Measurements from ENCODE around the gene DNAH3.
"Not testable (repeated sequence)": the region's sequence is repeated elsewhere in the genome, so short reads cannot be mapped to it uniquely, and the experiment has no call there.

Gene DNAH3

GRCh38 chr16:21179983-21180365 lies 29.3 kb upstream of the DNAH3 start:
- TF ChIP-seq, protein P1, sequence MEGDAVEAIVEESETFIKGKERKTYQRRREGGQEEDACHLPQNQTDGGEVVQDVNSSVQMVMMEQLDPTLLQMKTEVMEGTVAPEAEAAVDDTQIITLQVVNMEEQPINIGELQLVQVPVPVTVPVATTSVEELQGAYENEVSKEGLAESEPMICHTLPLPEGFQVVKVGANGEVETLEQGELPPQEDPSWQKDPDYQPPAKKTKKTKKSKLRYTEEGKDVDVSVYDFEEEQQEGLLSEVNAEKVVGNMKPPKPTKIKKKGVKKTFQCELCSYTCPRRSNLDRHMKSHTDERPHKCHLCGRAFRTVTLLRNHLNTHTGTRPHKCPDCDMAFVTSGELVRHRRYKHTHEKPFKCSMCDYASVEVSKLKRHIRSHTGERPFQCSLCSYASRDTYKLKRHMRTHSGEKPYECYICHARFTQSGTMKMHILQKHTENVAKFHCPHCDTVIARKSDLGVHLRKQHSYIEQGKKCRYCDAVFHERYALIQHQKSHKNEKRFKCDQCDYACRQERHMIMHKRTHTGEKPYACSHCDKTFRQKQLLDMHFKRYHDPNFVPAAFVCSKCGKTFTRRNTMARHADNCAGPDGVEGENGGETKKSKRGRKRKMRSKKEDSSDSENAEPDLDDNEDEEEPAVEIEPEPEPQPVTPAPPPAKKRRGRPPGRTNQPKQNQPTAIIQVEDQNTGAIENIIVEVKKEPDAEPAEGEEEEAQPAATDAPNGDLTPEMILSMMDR (IDR thresholded peaks at IDR 0.05; ENCODE audit: low read depth, low read length): no peak

DNA sequence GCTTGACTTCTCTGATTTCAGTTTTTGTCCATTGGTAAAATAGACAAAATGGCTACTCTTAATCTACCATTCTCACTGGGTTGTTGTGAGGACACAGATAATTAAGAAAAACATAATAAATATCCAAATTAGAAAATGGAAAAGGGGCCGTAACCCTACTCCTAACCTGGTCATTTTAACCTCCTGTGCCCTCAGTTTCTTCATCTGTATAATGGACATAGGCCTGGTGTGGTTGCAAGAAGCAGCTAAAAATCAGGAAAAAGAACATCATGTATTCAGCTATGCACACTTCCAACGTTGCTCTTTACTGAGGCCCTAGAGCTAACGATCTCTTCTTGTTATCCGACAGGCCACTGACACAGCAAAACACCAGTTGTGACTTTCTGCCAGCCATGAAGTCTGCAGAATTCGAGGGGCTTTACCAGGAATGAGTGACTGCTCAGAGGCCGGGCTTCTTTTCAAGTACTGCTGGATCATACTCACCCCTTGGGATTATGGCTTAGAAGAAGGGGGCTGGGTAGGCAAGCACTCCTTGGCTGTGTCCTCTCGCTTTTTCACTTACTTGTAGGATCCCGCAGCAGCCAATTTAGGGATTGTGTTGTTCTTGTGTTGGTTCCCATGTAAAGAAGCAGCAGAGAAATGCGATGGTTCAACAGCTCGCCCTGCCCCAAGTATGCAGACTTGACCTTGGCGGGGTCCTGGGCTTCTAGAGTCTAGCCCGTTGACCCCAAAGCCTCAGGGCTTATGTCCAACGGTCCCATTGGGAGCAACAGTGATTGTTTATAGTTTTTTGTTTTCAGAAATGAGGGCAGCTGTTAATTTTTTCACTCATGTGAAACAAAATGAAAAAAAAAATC lies 28.7 kb upstream of the DNAH3 start:
- TF ChIP-seq, protein P1 (IDR thresholded peaks at IDR 0.05; ENCODE audit: low read depth, low read length): no peak
- H3K4me3 ChIP-seq (ENCODE audit: low read depth, low read length): no peak overlapping the region

More at GRCh38 chr16:21179983-21180365, 29.3 kb upstream of the DNAH3 start:
- H3K4me3 ChIP-seq (ENCODE audit: low read depth, low read length): no peak overlapping the region

GRCh38 chr16:21175397-21175796 lies 24.8 kb upstream of the DNAH3 start:
- TF ChIP-seq, protein P1 (IDR thresholded peaks at IDR 0.05; ENCODE audit: low read depth, low read length): no peak
- H3K4me3 ChIP-seq (ENCODE audit: low read depth, low read length): no peak overlapping the region

DNA sequence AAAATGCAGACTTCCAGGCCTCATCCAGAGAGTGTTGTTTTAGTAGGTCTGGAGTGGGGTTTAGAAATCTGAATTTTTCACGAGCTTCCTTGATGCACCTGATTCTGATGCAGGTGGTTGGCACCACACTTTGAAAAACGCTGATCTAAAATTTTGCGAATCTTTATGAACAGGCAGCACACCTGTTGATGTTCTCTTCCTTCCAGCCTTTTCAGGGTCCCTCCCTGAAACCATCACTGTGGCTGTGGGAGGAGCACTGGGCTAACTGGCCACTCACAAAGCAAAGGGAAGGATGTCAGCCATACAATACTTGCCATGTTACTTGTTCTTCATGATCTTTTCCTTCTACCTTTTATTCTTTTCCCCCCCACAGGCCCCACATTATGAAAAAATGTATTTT lies 22.0 kb upstream of the DNAH3 start:
- TF ChIP-seq, protein P1 (IDR thresholded peaks at IDR 0.05; ENCODE audit: low read depth, low read length): no peak
- H3K4me3 ChIP-seq (ENCODE audit: low read depth, low read length): no peak overlapping the region

DNA sequence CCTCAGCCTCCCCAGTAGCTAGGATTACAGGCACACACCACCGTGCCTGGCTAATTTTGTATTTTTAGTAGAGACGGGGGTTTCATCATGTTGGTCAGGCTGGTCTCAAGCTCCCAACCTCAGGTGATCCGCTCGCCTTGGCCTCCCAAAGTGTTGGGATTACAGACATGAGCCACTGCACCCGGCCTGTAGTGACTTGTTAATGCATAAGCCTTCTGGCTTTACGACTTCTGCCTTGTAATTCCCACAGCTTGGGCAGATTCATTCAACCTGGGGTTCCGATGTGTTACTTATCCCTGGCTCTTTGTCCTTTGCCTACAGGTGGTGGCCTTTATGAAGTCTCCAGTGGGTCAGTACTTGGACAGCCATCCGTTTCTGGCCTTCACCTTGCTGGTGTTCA lies 19.5 kb upstream of the DNAH3 start:
- H3K4me3 ChIP-seq (ENCODE audit: low read depth, low read length): not testable (repeated sequence)

DNA sequence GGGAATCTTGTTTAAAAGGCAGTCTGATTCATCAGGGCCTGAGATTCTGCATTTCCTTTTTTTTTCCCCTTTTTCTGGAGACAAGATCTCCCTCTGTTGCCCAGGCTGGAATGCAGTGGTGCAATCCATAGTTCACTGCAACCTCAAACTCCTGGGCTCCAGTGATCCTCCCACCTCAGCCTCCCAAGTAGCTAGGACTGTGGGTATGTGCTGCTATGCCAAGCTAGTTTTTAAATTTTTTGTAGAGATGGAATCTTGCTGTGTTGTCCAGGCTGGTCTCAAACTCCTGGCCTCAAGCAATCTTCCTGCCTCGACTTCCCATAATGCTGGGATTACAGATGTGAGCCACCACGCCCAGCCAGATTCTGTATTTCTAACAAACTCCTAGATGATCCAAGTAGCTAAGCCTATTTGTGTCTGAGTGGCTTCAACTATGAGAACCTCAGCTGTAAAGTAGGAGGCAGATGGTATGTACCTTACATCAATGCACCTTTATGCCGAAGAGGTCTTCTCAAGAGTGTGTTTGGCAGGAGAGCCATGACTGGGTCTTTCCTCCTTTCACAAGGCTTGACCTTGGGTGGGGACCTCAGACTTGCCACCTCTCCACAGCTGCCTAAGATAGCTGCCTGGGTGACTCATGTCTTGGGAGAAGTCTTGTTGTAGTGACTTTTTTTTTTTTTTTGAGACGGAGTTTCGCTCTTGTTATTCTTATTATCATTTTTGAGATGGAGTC lies 18.8 kb upstream of the DNAH3 start:
- H3K4me3 ChIP-seq (ENCODE audit: low read depth, low read length): no peak overlapping the region
- TF ChIP-seq, protein P1 (IDR thresholded peaks at IDR 0.05; ENCODE audit: low read depth, low read length): no peak

DNA sequence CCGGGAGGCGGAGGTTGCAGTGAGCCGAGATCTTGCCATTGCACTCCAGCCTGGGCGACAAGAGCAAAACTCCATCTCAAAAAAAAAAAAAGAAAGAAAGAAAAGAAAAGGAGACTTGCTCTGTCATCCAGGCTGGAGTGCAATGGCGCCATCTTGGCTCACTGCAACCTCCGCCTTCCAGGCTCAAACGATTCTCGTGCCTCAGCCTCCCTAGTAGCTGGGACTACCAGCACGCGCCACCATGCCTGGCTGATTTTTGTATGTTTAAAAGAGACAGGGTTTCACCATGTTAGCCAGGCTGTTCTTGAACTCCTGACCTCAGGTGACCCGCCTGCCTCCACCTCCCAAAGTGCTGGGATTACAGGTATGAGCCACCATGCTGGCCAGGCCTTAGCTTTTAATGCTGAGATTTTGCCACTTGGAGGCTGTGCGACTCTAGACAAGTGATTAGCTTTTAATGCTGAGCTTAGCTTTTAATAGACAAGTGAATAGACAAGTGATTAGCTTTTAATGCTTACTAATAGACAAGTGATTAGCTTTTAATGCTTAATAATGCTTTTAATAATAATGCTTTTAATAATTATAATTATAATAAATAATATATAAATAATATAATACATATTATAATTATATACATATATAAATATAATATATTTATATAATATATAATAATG lies 17.4 kb upstream of the DNAH3 start:
- TF ChIP-seq, protein P1 (IDR thresholded peaks at IDR 0.05; ENCODE audit: low read depth, low read length): no peak
- H3K4me3 ChIP-seq (ENCODE audit: low read depth, low read length): no peak overlapping the region

Data from WI38 (cell line).